HepG2 (cell line): ENCODE results near the gene TOP2A. TPM values are rescaled to one million over a fixed set of nuclear protein-coding genes. Genes with fewer than 3 reads are reported as not detected.

ENCODE experiments used
- ATAD3A ChIP-seq: sonication (generic); formaldehyde crosslinking; IDR thresholded peaks from 2 replicates; pipeline ENCODE4 v1.4.0; 2020; ENCODE audit warnings: missing genetic modification reagents
- BRCA1 ChIP-seq: sonication (generic); formaldehyde crosslinking; IDR thresholded peaks from 2 replicates; pipeline ENCODE4 v1.4.0; 2020; ENCODE audit warnings: missing genetic modification reagents
- CHCHD3 ChIP-seq: sonication (generic); formaldehyde crosslinking; IDR thresholded peaks from 2 replicates; pipeline ENCODE4 v1.8.0; 2022; ENCODE audit warnings: mild to moderate bottlenecking, missing genetic modification reagents, moderate library complexity
- FLYWCH1 ChIP-seq: sonication (generic); formaldehyde crosslinking; IDR thresholded peaks from 2 replicates; pipeline ENCODE4 v1.8.1; 2023; ENCODE audit warnings: mild to moderate bottlenecking, missing genetic modification reagents
- FOXJ3 ChIP-seq: sonication (generic); formaldehyde crosslinking; IDR thresholded peaks from 2 replicates; pipeline ENCODE4 v1.4.0; 2020; ENCODE audit warnings: missing genetic modification reagents, mild to moderate bottlenecking, borderline replicate concordance
- GTF2F1 ChIP-seq: fragments of 150-350 bp; IDR thresholded peaks from 2 replicates; pipeline ENCODE4 v1.6.1; 2014; ENCODE audit warnings: low read length
- HNF4G ChIP-seq, 2 experiments: sonication (generic) in 1 of 2; formaldehyde crosslinking in 1 of 2; IDR thresholded peaks; 2 replicates each; pipeline versions ENCODE4 v1.4.0 to v1.6.1; 2011 to 2020; ENCODE audit warnings: borderline replicate concordance in 2 of 2, low read depth in 2 of 2, mild to moderate bottlenecking in 2 of 2, low read length in 1 of 2, missing genetic modification reagents in 1 of 2, moderate library complexity in 1 of 2
- HNRNPK ChIP-seq: fragments of 200-400 bp; formaldehyde crosslinking; IDR thresholded peaks from 2 replicates; pipeline ENCODE4 v1.6.1; 2018; ENCODE audit warnings: low read length, low read depth, moderate library complexity, mild to moderate bottlenecking; ENCODE audit not compliant: poor library complexity, severe bottlenecking
- MAF1 ChIP-seq: sonication (generic); formaldehyde crosslinking; IDR thresholded peaks from 2 replicates; pipeline ENCODE4 v1.5.0; 2020; ENCODE audit warnings: missing genetic modification reagents, borderline replicate concordance
- MTF2 ChIP-seq: sonication (generic); formaldehyde crosslinking; IDR thresholded peaks from 2 replicates; pipeline ENCODE4 v1.5.0; 2020; ENCODE audit warnings: missing genetic modification reagents, borderline replicate concordance
- NFE2L2 ChIP-seq: fragments of 150-350 bp; IDR thresholded peaks from 2 replicates; pipeline ENCODE4 v1.6.1; 2014; ENCODE audit warnings: low read length
- NFKBIZ ChIP-seq: IDR thresholded peaks from 2 replicates; pipeline ENCODE4 v1.6.1; 2018; ENCODE audit warnings: missing genetic modification reagents, missing compliant biosample characterization
- PHF8 ChIP-seq: sonication (generic); formaldehyde crosslinking; IDR thresholded peaks from 2 replicates; pipeline ENCODE4 v1.5.0; 2020; ENCODE audit warnings: missing genetic modification reagents
- SP4 ChIP-seq: sonication (generic); formaldehyde crosslinking; IDR thresholded peaks from 2 replicates; pipeline ENCODE4 v1.8.1; 2023; ENCODE audit warnings: mild to moderate bottlenecking, missing genetic modification reagents
- ZBTB20 ChIP-seq: sonication (generic); formaldehyde crosslinking; IDR thresholded peaks from 2 replicates; pipeline ENCODE4 v1.8.1; 2023; ENCODE audit warnings: missing genetic modification reagents, low read depth, mild to moderate bottlenecking, borderline replicate concordance
- ZKSCAN5 ChIP-seq: sonication (generic); formaldehyde crosslinking; IDR thresholded peaks from 2 replicates; pipeline ENCODE4 v1.5.1; 2020; ENCODE audit warnings: mild to moderate bottlenecking, missing genetic modification reagents
- ZNF235 ChIP-seq: sonication (generic); formaldehyde crosslinking; IDR thresholded peaks from 2 replicates; pipeline ENCODE4 v1.8.1; 2023; ENCODE audit warnings: mild to moderate bottlenecking, missing genetic modification reagents, borderline replicate concordance
- ZNF251 ChIP-seq: sonication (generic); formaldehyde crosslinking; IDR thresholded peaks from 2 replicates; pipeline ENCODE4 v1.9.0; 2021; ENCODE audit warnings: mild to moderate bottlenecking, missing genetic modification reagents
- ZNF296 ChIP-seq: sonication (generic); formaldehyde crosslinking; conservative IDR thresholded peaks from 2 replicates; pipeline ENCODE4 v1.5.0; 2020; ENCODE audit warnings: mild to moderate bottlenecking, missing genetic modification reagents
- polyA plus RNA-seq, 8 experiments: library from polyadenylated mRNA; depleted of rRNA in 3 of 8; stranded (reverse) in 7 of 8; unstranded in 1 of 8; fragments of >200 nt; fragmentation: Illumina TruSeq in 4 of 8; extraction: Trizol in 4 of 8; gene quantifications; 2 replicates each; pipeline versions ENCODE4 v1.2.1 to v1.2.3, GENCODE V29; 2011 to 2016; ENCODE audit warnings: low read depth in 4 of 8, missing spikeins in 1 of 8, mixed read lengths in 1 of 8; ENCODE audit not compliant: insufficient read depth in 1 of 8
- total RNA-seq, 5 experiments: library from RNA; depleted of rRNA; stranded (reverse); fragments of >200 nt; fragmentation: Illumina TruSeq; extraction: Trizol; gene quantifications; 2 replicates each; pipeline ENCODE4 v1.2.3, GENCODE V29; 2016; ENCODE audit warnings: low read depth in 1 of 5
- TF ChIP-seq, protein P1 (sequence below): sonication (generic); formaldehyde crosslinking; IDR thresholded peaks from 2 replicates; pipeline ENCODE4 v1.4.0; 2020; ENCODE audit warnings: missing genetic modification reagents
- TF ChIP-seq, protein P2 (sequence below), 2 experiments: sonication (generic) in 1 of 2; formaldehyde crosslinking in 1 of 2; IDR thresholded peaks; 2 replicates each; pipeline versions ENCODE4 v1.4.0 to v1.6.1; 2016 to 2020; ENCODE audit warnings: borderline replicate concordance in 1 of 2, low read depth in 1 of 2, mild to moderate bottlenecking in 1 of 2, missing genetic modification reagents in 1 of 2
- TF ChIP-seq, protein P3 (sequence below): sonication (generic); formaldehyde crosslinking; IDR thresholded peaks from 2 replicates; pipeline ENCODE4 v1.4.0; 2020; ENCODE audit warnings: missing genetic modification reagents, mild to moderate bottlenecking, borderline replicate concordance
- TF ChIP-seq, protein P4 (sequence below): sonication (generic); formaldehyde crosslinking; IDR thresholded peaks from 2 replicates; pipeline ENCODE4 v1.4.0; 2020; ENCODE audit warnings: missing genetic modification reagents, borderline replicate concordance

Gene TOP2A
- total and polyA plus RNA-seq, 2 of the 13 experiments (the other 11 are each of a cell fraction or from before 2014, with no cell fraction given), result 108 to 327 TPM

DNA sequence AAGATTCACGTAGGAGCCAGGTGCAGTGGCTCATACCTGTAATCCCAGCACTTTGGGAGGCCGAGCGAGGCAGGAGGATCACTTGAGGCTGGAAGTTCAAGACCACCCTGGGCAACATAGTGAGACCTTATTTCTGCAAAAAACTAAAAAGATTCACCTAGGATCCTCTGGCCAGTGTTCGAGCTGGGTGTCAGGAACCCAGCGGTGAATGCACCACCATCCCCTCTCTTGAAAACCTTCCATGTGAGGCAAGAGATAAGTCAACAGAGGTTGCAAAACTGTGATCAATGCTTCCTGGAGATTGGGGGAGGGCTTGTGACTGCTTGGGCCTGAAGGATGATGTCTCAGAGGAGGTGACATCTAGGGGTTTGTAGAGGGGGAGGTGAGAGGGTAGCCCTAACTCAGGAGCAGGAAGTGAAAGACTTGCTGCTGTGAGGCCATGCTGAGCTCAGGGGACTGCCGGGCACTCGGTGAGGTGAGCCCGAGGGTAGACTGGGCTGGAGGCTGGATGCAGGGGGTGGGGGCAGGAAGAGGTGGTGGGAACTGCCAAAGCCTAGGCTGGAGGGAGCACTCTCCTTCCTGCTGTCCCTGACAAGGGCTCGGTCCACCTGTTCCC lies 64.8 kb downstream of the TOP2A start (continued):
- peak; percentile 94 for TF ChIP-seq NFKBIZ (CRISPR knock-in tag)
- TF ChIP-seq HNF4G (IDR thresholded peaks at IDR 0.05; ENCODE audit: borderline replicate concordance, low read depth, low read length), result peak; percentile 66; the same call in 1 of the 2 replicates
- TF ChIP-seq HNF4G (CRISPR knock-in tag; IDR thresholded peaks at IDR 0.05; ENCODE audit: borderline replicate concordance, low read depth), result peak; percentile 90
- no peak for TF ChIP-seq MAF1
- peak; percentile 100 for TF ChIP-seq ZKSCAN5 (CRISPR knock-in tag)
- no peak for TF ChIP-seq NFE2L2
- no peak for TF ChIP-seq HNRNPK
- no peak for TF ChIP-seq SP4
- TF ChIP-seq, protein P1, sequence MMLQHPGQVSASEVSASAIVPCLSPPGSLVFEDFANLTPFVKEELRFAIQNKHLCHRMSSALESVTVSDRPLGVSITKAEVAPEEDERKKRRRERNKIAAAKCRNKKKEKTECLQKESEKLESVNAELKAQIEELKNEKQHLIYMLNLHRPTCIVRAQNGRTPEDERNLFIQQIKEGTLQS, result peak; percentile 65
- TF ChIP-seq MTF2, result no peak
- TF ChIP-seq, protein P2, sequence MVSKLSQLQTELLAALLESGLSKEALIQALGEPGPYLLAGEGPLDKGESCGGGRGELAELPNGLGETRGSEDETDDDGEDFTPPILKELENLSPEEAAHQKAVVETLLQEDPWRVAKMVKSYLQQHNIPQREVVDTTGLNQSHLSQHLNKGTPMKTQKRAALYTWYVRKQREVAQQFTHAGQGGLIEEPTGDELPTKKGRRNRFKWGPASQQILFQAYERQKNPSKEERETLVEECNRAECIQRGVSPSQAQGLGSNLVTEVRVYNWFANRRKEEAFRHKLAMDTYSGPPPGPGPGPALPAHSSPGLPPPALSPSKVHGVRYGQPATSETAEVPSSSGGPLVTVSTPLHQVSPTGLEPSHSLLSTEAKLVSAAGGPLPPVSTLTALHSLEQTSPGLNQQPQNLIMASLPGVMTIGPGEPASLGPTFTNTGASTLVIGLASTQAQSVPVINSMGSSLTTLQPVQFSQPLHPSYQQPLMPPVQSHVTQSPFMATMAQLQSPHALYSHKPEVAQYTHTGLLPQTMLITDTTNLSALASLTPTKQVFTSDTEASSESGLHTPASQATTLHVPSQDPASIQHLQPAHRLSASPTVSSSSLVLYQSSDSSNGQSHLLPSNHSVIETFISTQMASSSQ (IDR thresholded peaks at IDR 0.05; ENCODE audit: low read depth), result 0 out of 2 replicates have a peak, but pooled peaks have one; percentile 50
- TF ChIP-seq, protein P2 (CRISPR knock-in tag; IDR thresholded peaks at IDR 0.05; ENCODE audit: borderline replicate concordance), result no peak; the same call in 1 of the 2 replicates
- no peak for TF ChIP-seq ZBTB20 (CRISPR knock-in tag)
- TF ChIP-seq, protein P3, sequence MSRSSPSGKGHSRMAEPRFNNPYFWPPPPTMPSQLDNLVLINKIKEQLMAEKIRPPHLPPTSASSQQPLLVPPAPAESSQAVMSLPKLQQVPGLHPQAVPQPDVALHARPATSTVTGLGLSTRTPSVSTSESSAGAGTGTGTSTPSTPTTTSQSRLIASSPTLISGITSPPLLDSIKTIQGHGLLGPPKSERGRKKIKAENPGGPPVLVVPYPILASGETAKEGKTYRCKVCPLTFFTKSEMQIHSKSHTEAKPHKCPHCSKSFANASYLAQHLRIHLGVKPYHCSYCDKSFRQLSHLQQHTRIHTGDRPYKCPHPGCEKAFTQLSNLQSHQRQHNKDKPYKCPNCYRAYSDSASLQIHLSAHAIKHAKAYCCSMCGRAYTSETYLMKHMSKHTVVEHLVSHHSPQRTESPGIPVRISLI (CRISPR knock-in tag), result 0 out of 2 replicates have a peak, but pooled peaks have one; percentile 48
- TF ChIP-seq CHCHD3 (CRISPR knock-in tag), result no peak
- no peak for TF ChIP-seq BRCA1 (CRISPR knock-in tag)
- no peak for TF ChIP-seq GTF2F1
- no peak for TF ChIP-seq ATAD3A (CRISPR knock-in tag)
- 0 out of 2 replicates have a peak, but pooled peaks have one; percentile 29 for TF ChIP-seq PHF8 (CRISPR knock-in tag)
- TF ChIP-seq, protein P4, sequence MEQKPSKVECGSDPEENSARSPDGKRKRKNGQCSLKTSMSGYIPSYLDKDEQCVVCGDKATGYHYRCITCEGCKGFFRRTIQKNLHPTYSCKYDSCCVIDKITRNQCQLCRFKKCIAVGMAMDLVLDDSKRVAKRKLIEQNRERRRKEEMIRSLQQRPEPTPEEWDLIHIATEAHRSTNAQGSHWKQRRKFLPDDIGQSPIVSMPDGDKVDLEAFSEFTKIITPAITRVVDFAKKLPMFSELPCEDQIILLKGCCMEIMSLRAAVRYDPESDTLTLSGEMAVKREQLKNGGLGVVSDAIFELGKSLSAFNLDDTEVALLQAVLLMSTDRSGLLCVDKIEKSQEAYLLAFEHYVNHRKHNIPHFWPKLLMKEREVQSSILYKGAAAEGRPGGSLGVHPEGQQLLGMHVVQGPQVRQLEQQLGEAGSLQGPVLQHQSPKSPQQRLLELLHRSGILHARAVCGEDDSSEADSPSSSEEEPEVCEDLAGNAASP, result peak; percentile 85
- no peak for TF ChIP-seq ZNF235
- TF ChIP-seq ZNF296 (CRISPR knock-in tag), result no peak
- no peak for TF ChIP-seq ZNF251
- TF ChIP-seq FOXJ3, result no peak
- TF ChIP-seq FLYWCH1, result no peak
